ENCODE data around the gene L1CAM. TPM values are rescaled to one million over a fixed set of nuclear protein-coding genes. Genes with fewer than 3 reads are reported as not detected.

Gene L1CAM
- polyA plus RNA-seq, 4 donors: 0.54 to 16.3 (median 2.1) TPM; not detected in 1

GRCh38 chrX:153902385-153902784 lies 16.4 kb upstream of the L1CAM start:
- DNase-seq (no peak), FAIRE-seq (no peak)
- WGBS, 3 donors: 57 to 65% (median 60%) methylated on average over 7 to 10 of the region's 10 CpGs
- H3K9me3 ChIP-seq (ENCODE audit: control insufficient read depth in 2 of 2, insufficient read depth in 1 of 2, low read depth in 1 of 2, low read length in 1 of 2): no peaks in the 10 kb centered on the region
- H3K36me3 ChIP-seq (ENCODE audit: control insufficient read depth in 3 of 3, insufficient read depth in 2 of 3, low read depth in 1 of 3, low read length in 3 of 3): no peaks in the 10 kb centered on the region
- peaks cover 0 to 4% (median 0%) of the 10 kb centered on the region in 3 donors for H3K4me1 ChIP-seq (ENCODE audit: control insufficient read depth in 3 of 3, insufficient read depth in 2 of 3, low read depth in 1 of 3, low read length in 2 of 3)
- H3K4me3 ChIP-seq (ENCODE audit: low read depth in 1 of 3, low read length in 3 of 3): no peak overlapping the region
- H3K27me3 ChIP-seq (ENCODE audit: control insufficient read depth in 3 of 3, insufficient read depth in 3 of 3, low read length in 3 of 3): no peaks in the 10 kb centered on the region
- H3K27ac ChIP-seq (ENCODE audit: low read depth in 1 of 3, low read length in 2 of 3): no peak overlapping the region

GRCh38 chrX:153901753-153902140 lies 15.8 kb upstream of the L1CAM start:
- Histone ChIP-seq H3K4me3 (ENCODE audit: low read depth in 1 of 3, low read length in 3 of 3) (no peak overlapping the region), H3K4me1 (ENCODE audit: control insufficient read depth in 3 of 3, insufficient read depth in 2 of 3, low read depth in 1 of 3, low read length in 2 of 3) (peaks cover 0 to 4% (median 0%) of the 10 kb centered on the region in 3 donors), H3K27me3 (ENCODE audit: control insufficient read depth in 3 of 3, insufficient read depth in 3 of 3, low read length in 3 of 3) (no peaks in the 10 kb centered on the region), H3K36me3 (ENCODE audit: control insufficient read depth in 3 of 3, insufficient read depth in 2 of 3, low read depth in 1 of 3, low read length in 3 of 3) (no peaks in the 10 kb centered on the region), H3K27ac (ENCODE audit: low read depth in 1 of 3, low read length in 2 of 3) (no peak overlapping the region), H3K9me3 (ENCODE audit: control insufficient read depth in 2 of 2, insufficient read depth in 1 of 2, low read depth in 1 of 2, low read length in 1 of 2) (no peaks in the 10 kb centered on the region)
- WGBS, 3 donors: 51 to 58% (median 51%) methylated on average over 8 of the region's 8 CpGs
- no peak for DNase-seq
- no peak for FAIRE-seq

GRCh38 chrX:153900831-153901752 lies 15.1 kb upstream of the L1CAM start:
- Histone ChIP-seq H3K4me1 (ENCODE audit: control insufficient read depth in 3 of 3, insufficient read depth in 2 of 3, low read depth in 1 of 3, low read length in 2 of 3) (peaks cover 0 to 4% (median 0%) of the 10 kb centered on the region in 3 donors), H3K4me3 (ENCODE audit: low read depth in 1 of 3, low read length in 3 of 3) (no peak overlapping the region), H3K36me3 (ENCODE audit: control insufficient read depth in 3 of 3, insufficient read depth in 2 of 3, low read depth in 1 of 3, low read length in 3 of 3) (no peaks in the 10 kb centered on the region), H3K9me3 (ENCODE audit: control insufficient read depth in 2 of 2, insufficient read depth in 1 of 2, low read depth in 1 of 2, low read length in 1 of 2) (no peaks in the 10 kb centered on the region), H3K27ac (ENCODE audit: low read depth in 1 of 3, low read length in 2 of 3) (no peak overlapping the region), H3K27me3 (ENCODE audit: control insufficient read depth in 3 of 3, insufficient read depth in 3 of 3, low read length in 3 of 3) (peaks cover 0 to under 1% (median 0%) of the 10 kb centered on the region in 3 donors)
- FAIRE-seq (no peak), DNase-seq (peak in 1 of 2 donors; percentile 34)
- WGBS, 3 donors: 24 to 49% (median 31%) methylated on average over 21 to 26 of the region's 26 CpGs

GRCh38 chrX:153897899-153898298 lies 11.9 kb upstream of the L1CAM start:
- no peak overlapping the region for H3K4me3 ChIP-seq (ENCODE audit: low read depth in 1 of 3, low read length in 3 of 3)
- H3K27ac ChIP-seq (ENCODE audit: low read depth in 1 of 3, low read length in 2 of 3): no peak overlapping the region

GRCh38 chrX:153889123-153889522 lies 3.1 kb upstream of the L1CAM start:
- H3K9me3 ChIP-seq (ENCODE audit: control insufficient read depth in 2 of 2, insufficient read depth in 1 of 2, low read depth in 1 of 2, low read length in 1 of 2): no peaks in the 10 kb centered on the region
- DNase-seq: no peak
- no peaks in the 10 kb centered on the region for H3K36me3 ChIP-seq (ENCODE audit: control insufficient read depth in 3 of 3, insufficient read depth in 2 of 3, low read depth in 1 of 3, low read length in 3 of 3)
- H3K27me3 ChIP-seq (ENCODE audit: control insufficient read depth in 3 of 3, insufficient read depth in 3 of 3, low read length in 3 of 3): peaks cover 12 to 32% (median 14%) of the 10 kb centered on the region in 3 donors
- no peak overlapping the region for H3K27ac ChIP-seq (ENCODE audit: low read depth in 1 of 3, low read length in 2 of 3)
- H3K4me3 ChIP-seq (ENCODE audit: low read depth in 1 of 3, low read length in 3 of 3): no peak overlapping the region
- WGBS, 3 donors: 86 to 97% (median 94%) methylated on average over 6 of the region's 6 CpGs
- H3K4me1 ChIP-seq (ENCODE audit: control insufficient read depth in 3 of 3, insufficient read depth in 2 of 3, low read depth in 1 of 3, low read length in 2 of 3): no peaks in the 10 kb centered on the region
- FAIRE-seq: no peak

More at GRCh38 chrX:153897899-153898298, 11.9 kb upstream of the L1CAM start:
- no peaks in the 10 kb centered on the region for H3K9me3 ChIP-seq (ENCODE audit: control insufficient read depth in 2 of 2, insufficient read depth in 1 of 2, low read depth in 1 of 2, low read length in 1 of 2)
- H3K27me3 ChIP-seq (ENCODE audit: control insufficient read depth in 3 of 3, insufficient read depth in 3 of 3, low read length in 3 of 3): peaks cover 0 to 2% (median 0%) of the 10 kb centered on the region in 3 donors
- no peak for DNase-seq
- FAIRE-seq: no peak
- no peaks in the 10 kb centered on the region for H3K4me1 ChIP-seq (ENCODE audit: control insufficient read depth in 3 of 3, insufficient read depth in 2 of 3, low read depth in 1 of 3, low read length in 2 of 3)
- no peaks in the 10 kb centered on the region for H3K36me3 ChIP-seq (ENCODE audit: control insufficient read depth in 3 of 3, insufficient read depth in 2 of 3, low read depth in 1 of 3, low read length in 3 of 3)

- Histone ChIP-seq H3K9me3 (ENCODE audit: control insufficient read depth in 2 of 2, insufficient read depth in 1 of 2, low read depth in 1 of 2, low read length in 1 of 2) (no peaks in the 10 kb centered on the region), H3K4me1 (ENCODE audit: control insufficient read depth in 3 of 3, insufficient read depth in 2 of 3, low read depth in 1 of 3, low read length in 2 of 3) (no peaks in the 10 kb centered on the region), H3K4me3 (ENCODE audit: low read depth in 1 of 3, low read length in 3 of 3) (no peak overlapping the region), H3K27ac (ENCODE audit: low read depth in 1 of 3, low read length in 2 of 3) (no peak overlapping the region), H3K36me3 (ENCODE audit: control insufficient read depth in 3 of 3, insufficient read depth in 2 of 3, low read depth in 1 of 3, low read length in 3 of 3) (no peaks in the 10 kb centered on the region), H3K27me3 (ENCODE audit: control insufficient read depth in 3 of 3, insufficient read depth in 3 of 3, low read length in 3 of 3) (peaks cover 12 to 40% (median 16%) of the 10 kb centered on the region in 3 donors)
- DNase-seq (no peak), FAIRE-seq (no peak)
- 44 to 60% (median 58%) methylated on average over 5 to 6 of the region's 6 CpGs for whole genome bisulfite sequencing, 3 donors
Observed at GRCh38 chrX:153888344-153888743, 2.4 kb upstream of the L1CAM start.

GRCh38 chrX:153887385-153887784 lies 1.4 kb upstream of the L1CAM start:
- no peak for FAIRE-seq
- Histone ChIP-seq H3K4me3 (ENCODE audit: low read depth in 1 of 3, low read length in 3 of 3) (no peak overlapping the region), H3K4me1 (ENCODE audit: control insufficient read depth in 3 of 3, insufficient read depth in 2 of 3, low read depth in 1 of 3, low read length in 2 of 3) (peaks cover 0 to 2% (median 0%) of the 10 kb centered on the region in 3 donors), H3K27ac (ENCODE audit: low read depth in 1 of 3, low read length in 2 of 3) (no peak overlapping the region), H3K27me3 (ENCODE audit: control insufficient read depth in 3 of 3, insufficient read depth in 3 of 3, low read length in 3 of 3) (peaks cover 12 to 48% (median 19%) of the 10 kb centered on the region in 3 donors), H3K9me3 (ENCODE audit: control insufficient read depth in 2 of 2, insufficient read depth in 1 of 2, low read depth in 1 of 2, low read length in 1 of 2) (no peaks in the 10 kb centered on the region), H3K36me3 (ENCODE audit: control insufficient read depth in 3 of 3, insufficient read depth in 2 of 3, low read depth in 1 of 3, low read length in 3 of 3) (no peaks in the 10 kb centered on the region)
- 64 to 82% (median 77%) methylated on average over 8 of the region's 8 CpGs for WGBS, 3 donors
- DNase-seq: no peak

GRCh38 chrX:153886915-153887314 lies 942 bp upstream of the L1CAM start:
- H3K27ac ChIP-seq (ENCODE audit: low read depth in 1 of 3, low read length in 2 of 3): no peak overlapping the region
- FAIRE-seq (no peak), DNase-seq (no peak)
- peaks cover 13 to 48% (median 19%) of the 10 kb centered on the region in 3 donors for H3K27me3 ChIP-seq (ENCODE audit: control insufficient read depth in 3 of 3, insufficient read depth in 3 of 3, low read length in 3 of 3)
- WGBS, 3 donors: 12 to 40% (median 25%) methylated on average over 9 to 13 of the region's 13 CpGs
- no peaks in the 10 kb centered on the region for H3K36me3 ChIP-seq (ENCODE audit: control insufficient read depth in 3 of 3, insufficient read depth in 2 of 3, low read depth in 1 of 3, low read length in 3 of 3)
- H3K4me1 ChIP-seq (ENCODE audit: control insufficient read depth in 3 of 3, insufficient read depth in 2 of 3, low read depth in 1 of 3, low read length in 2 of 3): peaks cover 0 to 3% (median 0%) of the 10 kb centered on the region in 3 donors
- H3K9me3 ChIP-seq (ENCODE audit: control insufficient read depth in 2 of 2, insufficient read depth in 1 of 2, low read depth in 1 of 2, low read length in 1 of 2): no peaks in the 10 kb centered on the region
- no peak overlapping the region for H3K4me3 ChIP-seq (ENCODE audit: low read depth in 1 of 3, low read length in 3 of 3)
